IPS-18c (cell line): ENCODE data around the gene BAHCC1.

Source experiments
- H3K4me3 ChIP-seq: 2 replicates; pipeline ENCODE4 v1.7.0; 2013; ENCODE audit warnings: low read depth, mild to moderate bottlenecking, low read length, moderate library complexity; ENCODE audit not compliant: insufficient read depth
- H3K9me3 ChIP-seq: one replicate; pipeline ENCODE4 v1.6.1; 2013; ENCODE audit warnings: mild to moderate bottlenecking, low read length, moderate library complexity; ENCODE audit not compliant: control insufficient read depth, insufficient read depth

The BAHCC1 gene

GRCh38 chr17:81381632-81382577 is 13.4 kb upstream of the BAHCC1 start:
- no peaks in the 10 kb centered on the region for H3K9me3 ChIP-seq
- H3K4me3 ChIP-seq: no peak overlapping the region

DNA sequence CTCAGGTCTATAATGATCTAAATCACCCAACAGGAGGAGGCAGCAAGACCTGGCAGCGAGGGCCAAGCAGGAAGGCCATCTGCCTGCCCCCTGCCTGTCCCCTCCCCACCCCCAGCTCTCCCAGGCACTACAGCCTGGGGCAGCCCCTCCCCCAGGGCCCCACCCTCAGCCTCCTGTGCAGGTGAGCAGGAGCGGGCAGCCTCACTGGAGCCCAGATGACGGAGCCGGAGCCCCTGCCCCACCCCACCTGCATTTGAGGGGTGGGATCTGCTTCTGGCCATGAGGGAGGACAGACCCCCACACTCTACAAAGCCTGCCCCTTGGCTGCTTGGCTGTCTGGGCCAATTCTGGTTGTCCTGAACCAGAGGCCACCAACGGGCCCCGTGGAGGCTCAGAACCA is 12.4 kb upstream of the BAHCC1 start:
- Histone ChIP-seq H3K9me3 (no peaks in the 10 kb centered on the region), H3K4me3 (no peak overlapping the region)

GRCh38 chr17:81383504-81384421 is 11.5 kb upstream of the BAHCC1 start:
- no peaks in the 10 kb centered on the region for H3K9me3 ChIP-seq

GRCh38 chr17:81384929-81385319 is 10.3 kb upstream of the BAHCC1 start:
- no peaks in the 10 kb centered on the region for H3K9me3 ChIP-seq
- H3K4me3 ChIP-seq: no peak overlapping the region

More at GRCh38 chr17:81383504-81384421, 11.5 kb upstream of the BAHCC1 start:
- no peak overlapping the region for H3K4me3 ChIP-seq

GRCh38 chr17:81385320-81386111 is 9.7 kb upstream of the BAHCC1 start:
- Histone ChIP-seq H3K9me3 (no peaks in the 10 kb centered on the region), H3K4me3 (no peak overlapping the region)

DNA sequence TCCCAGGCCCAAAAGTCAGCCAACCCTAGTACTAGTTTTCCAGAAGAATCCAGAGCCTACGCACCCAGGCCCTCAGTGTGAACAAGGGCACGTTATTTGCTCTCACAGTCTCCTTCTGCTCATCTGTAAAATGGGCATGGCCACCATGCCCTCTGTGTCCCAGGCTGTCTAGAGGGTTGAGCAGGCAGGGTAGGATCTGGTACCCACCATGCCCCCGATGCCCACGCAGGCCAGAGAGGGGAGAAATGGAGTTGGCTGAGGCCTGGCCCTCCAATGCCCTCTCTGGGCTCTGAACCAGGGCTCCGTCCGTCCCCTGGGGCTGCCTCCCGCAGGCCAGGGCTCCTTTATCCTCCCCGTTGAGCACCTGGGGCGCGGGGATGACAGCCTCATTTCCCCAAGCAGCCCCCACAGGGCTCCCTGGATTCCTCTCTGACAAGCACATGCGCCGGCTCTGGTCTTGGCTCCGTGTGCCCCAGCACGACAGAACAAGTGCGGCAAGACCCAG is 9.1 kb upstream of the BAHCC1 start:
- Histone ChIP-seq H3K4me3 (no peak overlapping the region), H3K9me3 (no peaks in the 10 kb centered on the region)

GRCh38 chr17:81386646-81387099 is 8.6 kb upstream of the BAHCC1 start:
- peak overlapping the region; percentile 57 for H3K4me3 ChIP-seq

GRCh38 chr17:81387100-81388090 is 7.9 kb upstream of the BAHCC1 start:
- H3K9me3 ChIP-seq: no peaks in the 10 kb centered on the region
- H3K4me3 ChIP-seq: peak overlapping the region; percentile 57

More at GRCh38 chr17:81386646-81387099, 8.6 kb upstream of the BAHCC1 start:
- no peaks in the 10 kb centered on the region for H3K9me3 ChIP-seq

DNA sequence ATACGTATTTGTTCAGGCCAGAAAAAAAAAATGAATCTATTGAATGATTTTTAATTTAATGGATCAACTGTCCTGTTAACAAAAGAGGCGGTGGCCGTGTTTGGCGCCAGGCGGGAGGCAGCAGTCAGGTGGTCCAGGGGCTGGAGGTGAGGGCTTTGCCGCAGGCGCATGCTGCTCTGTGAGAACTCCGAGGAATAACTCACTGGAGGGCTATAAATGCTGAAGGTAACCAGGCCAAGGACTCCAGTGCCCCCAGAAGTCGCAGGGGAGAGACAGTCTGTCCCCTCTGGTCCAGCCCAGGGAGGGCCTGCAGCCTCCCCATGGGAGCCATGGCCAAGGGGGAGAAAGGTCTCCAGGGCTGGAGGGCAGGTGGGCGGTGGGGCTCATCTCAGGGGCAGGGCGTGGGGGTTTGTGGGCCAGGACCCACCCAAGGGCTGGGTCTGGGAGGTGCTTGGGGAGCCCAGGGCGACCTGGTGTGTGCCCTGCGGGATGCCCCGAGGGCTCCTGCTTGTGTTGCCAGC is 7.1 kb upstream of the BAHCC1 start:
- H3K9me3 ChIP-seq: no peaks in the 10 kb centered on the region
- H3K4me3 ChIP-seq: 0 out of 2 replicates have a peak overlapping the region, but pooled peaks have one; percentile 57

DNA sequence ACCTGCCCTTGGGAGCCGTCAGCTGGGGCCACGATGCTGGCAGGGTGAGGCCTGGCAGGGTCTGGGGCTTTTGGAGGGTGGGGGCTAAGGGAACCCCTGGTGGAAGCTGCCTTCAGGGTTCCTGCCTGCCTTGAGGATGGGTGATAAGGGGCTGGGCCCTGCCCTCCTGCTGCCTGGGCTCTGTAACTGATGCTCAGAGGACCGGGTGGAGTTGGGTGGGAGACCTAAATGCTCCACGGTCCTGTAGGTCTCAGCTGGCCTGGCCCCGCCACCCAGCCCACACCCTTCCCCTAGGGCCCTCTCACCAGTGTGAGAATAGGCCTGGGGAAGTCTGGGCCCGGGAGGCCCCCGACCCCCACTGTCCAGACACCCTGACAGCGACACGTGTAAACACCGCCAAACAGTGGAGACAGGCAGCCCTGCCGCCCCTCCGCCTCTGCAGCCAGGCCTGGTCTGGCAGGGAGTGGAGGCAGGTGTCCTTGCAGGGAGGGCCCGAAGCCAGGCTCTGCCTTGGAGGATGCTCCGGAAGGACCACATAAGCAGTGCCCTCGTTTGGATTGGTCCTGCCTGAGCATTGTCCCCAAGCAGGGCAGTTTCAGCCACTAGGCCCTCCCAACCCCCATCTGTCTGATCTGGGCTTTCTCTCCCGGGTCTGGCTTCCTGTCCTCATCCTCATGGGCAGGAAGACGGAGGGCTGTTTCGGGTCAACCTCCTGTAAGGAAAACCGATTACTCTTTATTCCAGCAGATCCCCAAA is 6.5 kb upstream of the BAHCC1 start:
- Histone ChIP-seq H3K9me3 (no peaks in the 10 kb centered on the region), H3K4me3 (no peak overlapping the region)

GRCh38 chr17:81389585-81389984 is 5.7 kb upstream of the BAHCC1 start:
- Histone ChIP-seq H3K4me3 (no peak overlapping the region), H3K9me3 (no peaks in the 10 kb centered on the region)

- no peaks in the 10 kb centered on the region for H3K9me3 ChIP-seq
- no peak overlapping the region; the same call in 1 of the 2 replicates for H3K4me3 ChIP-seq
These were observed 5.0 kb upstream of the BAHCC1 start for GRCh38 chr17:81390029-81390872.

DNA sequence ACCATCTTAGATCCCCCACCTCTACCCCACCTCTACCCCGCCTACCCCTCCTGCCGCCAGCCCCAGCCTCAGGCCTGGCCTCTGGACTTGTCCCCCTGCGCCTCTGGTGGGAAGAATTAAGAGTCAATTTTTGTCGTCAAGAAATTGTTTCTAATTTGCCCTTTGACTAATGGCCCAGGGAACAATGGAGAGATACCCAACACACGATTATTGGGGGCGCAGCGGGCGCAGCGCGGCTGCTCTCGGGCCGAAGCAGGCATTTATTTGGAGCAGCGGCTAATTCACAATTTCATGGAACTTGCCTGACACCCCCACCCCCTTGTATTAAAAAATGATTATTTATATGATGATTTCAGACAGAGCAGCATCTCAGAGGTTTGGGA is 4.4 kb upstream of the BAHCC1 start:
- Histone ChIP-seq H3K9me3 (no peaks in the 10 kb centered on the region), H3K4me3 (no peak overlapping the region)

GRCh38 chr17:81391293-81391935 is 3.8 kb upstream of the BAHCC1 start:
- Histone ChIP-seq H3K9me3 (no peaks in the 10 kb centered on the region), H3K4me3 (no peak overlapping the region)
